NCI-H510A treated with DMSO at 0.1 percent for 48 hours (cell line): Measurements from ENCODE around the gene CELSR2.
A peak's percentile ranks its signal among the peaks of the same experiment; 100 is the strongest.
"Not testable (repeated sequence)": the region's sequence is repeated elsewhere in the genome, so short reads cannot be mapped to it uniquely, and the experiment has no call there.

Experiments
- DNase-seq: peaks from one replicate; lab custom pipeline; 2025; lab: John Stamatoyannopoulos, UW

Gene CELSR2

DNA sequence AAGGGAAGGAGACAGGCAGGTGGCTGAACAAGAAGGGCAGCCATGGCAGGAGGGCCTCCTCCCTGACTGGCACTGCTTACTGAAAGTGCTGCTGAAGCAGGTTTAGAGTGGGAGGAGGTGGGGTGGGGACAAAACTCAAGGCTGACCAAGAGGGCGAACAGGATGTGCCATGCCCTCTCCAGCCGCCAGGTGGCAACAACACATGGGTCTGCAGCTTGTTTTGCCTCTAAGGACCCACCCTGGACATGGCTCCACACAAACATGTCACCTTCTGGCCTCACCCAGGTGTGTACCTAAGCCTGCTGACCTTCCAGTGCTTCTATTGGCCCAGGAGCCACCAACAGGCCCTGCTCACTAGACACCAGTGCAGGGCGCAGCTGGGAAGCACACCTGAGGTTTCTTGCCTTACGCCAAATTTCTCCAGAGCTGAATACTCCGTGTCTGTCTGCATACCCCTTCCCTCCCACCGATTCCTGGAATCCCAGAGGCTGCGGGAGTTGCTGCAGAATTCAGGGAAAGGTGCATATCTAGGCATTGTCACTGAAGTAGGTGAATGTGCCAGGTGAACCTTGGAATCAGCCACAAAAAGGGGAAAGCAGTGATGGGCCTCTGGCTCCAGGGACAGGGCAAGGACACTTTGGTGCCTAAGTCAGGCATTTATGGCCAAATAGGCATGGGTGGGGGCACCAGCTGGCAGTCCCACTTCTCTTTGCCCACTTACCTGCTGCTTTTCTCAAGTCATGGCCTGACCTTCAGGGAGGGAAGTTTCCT, 28.3 kb downstream of the CELSR2 start:
- DNase-seq, result peak; percentile 73

DNA sequence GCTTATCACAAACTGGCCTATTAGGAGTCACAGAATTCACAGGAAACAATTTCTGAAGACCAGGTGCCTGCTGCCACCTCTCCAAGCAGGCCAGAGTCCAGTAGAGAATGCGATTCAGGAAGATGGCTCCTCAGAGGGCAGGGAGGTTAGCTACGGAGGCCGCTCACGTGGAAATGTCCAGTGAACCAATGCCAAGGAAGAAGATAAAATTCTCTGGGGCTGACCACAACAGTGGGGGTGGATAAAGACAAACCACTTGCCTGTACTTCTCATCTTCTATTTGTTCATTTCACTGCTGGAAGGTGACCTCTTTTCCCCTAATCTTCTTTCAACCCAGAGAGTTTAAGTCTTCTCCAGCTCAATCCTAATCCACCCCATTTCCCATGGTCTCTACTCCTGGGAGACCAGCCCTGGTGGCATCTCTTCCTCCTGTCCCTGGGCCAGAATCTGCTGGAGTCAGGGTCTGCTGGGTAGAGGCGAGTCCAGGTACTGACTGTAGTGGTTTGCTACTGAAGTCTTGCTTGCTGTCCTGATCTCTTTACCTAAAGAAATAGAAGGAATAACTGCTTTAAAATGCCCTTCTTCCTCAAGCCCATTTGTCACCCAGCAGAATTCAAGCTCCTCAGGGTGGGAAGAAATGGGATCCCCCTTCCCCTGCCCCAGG, 30.4 kb downstream of the CELSR2 start:
- DNase-seq, result no peak

DNA sequence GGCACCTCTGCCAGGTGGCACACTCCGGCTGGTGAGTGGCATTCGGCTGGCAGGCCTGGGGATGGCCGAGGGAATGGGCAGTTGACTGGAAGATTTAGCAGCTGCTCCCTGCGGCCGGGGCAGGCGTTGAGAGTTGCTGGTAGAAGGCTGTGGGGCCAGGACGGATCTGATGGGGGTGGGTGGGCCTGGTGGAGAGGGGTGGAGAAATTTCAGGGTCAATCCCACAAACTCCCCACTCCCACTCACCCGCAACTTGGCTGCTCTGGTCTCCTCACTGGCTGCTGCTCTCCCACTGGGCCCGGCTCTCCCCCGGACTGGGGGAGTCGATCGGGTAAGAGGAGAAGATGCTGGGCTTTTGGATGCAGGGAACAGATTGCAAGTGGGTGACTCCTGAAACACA, 31.5 kb downstream of the CELSR2 start:
- no peak for DNase-seq

DNA sequence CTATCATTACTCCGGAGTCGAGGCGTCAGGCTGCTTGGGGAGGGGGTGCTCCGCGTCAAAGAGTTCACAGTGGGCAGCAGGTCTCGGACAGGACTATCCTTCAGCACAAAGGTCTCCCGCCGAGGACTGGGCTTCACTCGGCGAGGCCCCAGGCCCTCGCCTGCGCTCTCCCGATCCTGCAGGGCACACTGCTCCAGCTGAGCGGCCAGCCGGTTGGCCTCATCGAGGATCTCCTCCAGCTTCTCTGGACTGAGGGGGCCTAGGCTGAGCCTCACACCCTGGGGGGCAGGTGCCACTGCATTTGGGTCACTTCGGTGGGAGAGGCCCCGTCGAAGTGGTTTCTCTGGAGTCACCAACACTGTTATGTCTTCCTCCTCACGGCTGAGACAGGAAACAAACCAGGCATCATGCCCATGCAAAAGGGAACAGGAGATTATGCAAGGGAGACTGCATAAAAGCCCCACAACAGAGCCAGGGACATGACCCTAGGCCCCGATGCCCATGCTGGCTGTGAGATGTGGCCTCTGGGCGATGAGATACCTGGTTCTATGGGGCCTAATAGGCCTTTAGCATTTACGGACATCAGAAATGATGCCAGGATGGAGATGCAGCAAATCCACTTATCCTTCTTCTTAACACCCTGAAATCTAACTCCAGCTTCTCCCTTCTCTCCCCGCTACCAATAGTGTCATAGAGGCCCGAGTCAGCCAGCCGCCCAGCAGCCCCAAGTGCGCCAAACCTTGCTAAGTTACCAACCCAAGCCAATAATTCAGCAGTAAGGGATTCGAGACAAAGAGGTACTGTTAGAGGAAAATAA, 32.5 kb downstream of the CELSR2 start:
- DNase-seq, result no peak

DNA sequence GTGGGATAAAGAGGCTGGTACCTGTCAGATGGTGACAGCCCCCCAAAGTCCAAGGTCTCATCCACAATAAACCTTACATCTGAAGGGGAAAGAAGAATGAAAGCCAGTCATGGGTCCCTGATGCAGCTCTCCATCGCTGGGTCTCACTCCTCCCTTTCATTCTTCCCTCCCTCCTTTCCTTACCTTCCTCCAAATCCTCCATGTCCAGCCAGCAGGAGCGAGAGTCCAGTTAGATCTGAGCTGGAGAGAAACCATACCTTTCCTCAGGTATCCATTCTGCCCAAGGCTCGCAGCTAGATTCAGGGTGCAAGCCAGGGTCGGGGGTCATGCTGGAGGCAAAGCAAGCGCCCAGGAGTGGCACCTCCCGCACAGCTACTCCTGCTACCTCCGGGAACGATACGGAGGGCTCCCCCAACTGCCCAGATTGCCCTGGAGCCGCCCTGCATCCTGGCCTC, 33.2 kb downstream of the CELSR2 start:
- no peak for DNase-seq

DNA sequence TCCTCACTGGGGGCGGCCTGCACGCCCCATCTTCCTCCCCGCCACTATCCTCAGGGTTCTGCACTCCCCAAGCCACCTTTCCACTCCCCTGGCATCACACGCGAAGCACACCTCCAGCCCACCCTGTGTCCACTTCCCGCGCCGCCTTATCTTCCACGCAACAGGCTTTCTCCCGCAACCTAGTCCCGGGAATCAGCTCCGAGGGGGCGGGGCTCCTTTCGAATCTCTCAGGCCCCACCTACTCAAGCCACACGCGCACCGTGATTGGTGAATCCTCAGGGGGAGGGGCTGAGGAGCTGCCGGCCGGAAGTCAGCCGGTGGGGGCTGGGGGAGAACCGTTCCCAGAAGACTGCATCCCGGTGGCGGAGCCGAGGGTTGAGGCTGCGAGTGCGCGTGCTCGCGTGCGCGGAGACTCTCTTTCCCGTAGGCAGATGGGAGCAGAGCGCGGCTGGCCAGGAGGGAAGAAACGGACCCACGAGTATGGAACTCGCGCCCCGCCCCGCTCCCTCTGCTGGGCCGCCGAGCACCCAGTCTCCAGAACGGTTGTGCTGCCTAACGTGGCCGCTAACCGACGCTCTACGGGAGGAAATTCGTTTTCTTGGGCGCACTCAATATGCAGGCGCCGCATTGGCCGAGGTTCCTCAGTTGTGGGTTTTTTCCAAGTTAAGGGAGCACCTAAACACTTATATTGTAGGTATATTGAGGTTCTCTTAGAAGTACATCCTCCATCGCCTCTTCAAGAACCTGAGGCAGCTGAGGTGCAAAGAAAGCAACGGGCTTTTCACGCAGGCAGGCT, 33.8 kb downstream of the CELSR2 start, which contains the start of gene PSRC1:
PSRC1 (minus strand) TSS at position 194 of the 796 bp plus-strand sequence.
- peak; percentile 95 for DNase-seq

DNA sequence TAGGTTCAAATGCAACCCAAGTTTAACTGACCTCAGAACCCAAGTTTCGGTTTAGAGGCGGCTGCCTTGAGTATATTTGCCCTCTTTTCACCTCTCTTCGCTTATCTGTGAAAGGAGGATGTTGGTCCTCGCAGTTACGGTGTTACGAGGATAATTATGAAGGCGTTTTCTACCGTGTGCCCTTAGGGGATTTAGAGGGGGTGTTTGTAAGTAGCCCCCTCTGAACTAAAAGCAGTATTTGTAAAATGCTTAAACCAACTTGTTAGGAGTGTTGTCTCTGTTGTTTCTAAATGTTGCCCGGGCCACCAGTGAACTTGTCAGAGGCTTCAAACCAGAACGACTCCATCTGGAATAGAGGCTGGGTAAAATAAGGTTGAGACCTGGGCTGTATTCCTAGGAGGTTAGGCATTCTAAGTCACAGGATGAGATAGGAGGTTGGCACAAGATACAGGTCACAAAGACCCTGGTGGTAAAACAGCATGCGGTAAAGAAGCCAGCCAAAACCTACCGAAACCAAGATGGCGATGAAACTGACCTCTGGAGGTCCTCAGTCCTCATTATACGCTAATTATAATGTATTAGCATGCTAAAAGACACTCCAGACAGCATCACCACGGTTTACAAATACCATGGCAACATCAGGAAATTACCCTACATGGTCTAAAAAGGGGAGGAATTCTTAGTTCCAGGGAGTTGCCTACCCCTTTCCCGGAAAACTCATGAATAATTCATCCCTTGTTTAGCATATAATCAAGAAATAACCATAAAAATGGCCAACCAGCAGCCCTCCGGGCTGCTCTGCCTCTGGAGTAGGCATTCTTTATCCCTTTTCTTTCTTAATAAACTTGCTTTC, 34.6 kb downstream of the CELSR2 start:
- DNase-seq, result peak; percentile 79

DNA sequence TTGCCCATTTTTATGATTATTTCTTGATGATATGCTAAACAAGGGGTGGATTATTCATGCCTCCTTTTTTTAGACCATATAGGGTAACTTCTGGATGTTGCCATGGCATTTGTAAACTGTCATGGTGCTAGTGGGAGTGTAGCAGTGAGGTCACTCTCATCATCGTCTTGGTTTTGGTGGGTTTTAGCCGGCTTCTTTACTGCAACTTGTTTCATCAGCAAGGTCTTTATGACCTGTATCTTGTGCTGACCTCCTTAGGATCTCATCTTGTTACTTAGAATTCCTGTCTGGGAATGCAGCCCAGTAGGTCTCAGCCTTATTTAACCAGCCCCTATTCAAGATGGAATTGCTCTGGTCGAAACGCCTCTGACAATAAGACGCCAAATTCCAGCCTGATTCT, 37.4 kb downstream of the CELSR2 start:
- DNase-seq, result not testable (repeated sequence)

DNA sequence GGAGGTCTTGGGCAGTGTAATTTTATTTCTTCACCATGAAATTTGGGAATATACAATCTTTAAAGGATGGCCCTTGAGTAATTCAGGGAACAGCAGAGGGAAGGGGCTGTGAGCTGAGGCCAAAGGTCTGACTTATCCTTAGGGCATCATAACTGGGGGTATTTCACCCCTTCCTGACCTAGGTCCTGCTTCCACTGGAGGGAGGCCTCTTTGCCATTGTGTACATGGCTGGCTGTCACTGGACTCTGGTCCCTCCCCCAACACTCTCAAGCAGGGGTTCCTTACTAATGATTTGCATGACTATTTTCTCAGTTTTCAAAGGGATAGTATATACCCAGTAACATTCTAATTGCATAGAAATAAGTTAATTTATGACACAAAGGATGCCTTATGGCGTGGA, 40.8 kb downstream of the CELSR2 start:
- DNase-seq, result no peak

DNA sequence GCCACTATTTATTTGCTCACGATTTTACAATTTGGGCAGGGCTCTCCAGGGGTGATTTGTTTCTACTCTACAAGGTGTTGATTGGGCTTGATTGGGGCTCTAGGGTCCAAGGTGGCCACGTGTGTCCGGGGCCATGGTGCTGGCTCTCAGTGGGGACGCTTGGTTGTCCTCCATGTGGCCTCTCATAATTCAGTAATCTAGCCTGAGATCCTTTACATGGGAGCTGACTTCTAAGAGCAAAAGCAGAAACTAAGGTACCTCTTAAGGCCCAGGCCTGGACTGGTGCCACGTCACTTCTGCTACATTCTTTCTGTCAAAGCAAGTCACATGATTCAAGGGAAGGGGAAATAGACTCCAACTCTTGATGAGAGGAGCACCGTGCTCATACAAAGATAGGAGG, 41.7 kb downstream of the CELSR2 start:
- DNase-seq, result no peak

DNA sequence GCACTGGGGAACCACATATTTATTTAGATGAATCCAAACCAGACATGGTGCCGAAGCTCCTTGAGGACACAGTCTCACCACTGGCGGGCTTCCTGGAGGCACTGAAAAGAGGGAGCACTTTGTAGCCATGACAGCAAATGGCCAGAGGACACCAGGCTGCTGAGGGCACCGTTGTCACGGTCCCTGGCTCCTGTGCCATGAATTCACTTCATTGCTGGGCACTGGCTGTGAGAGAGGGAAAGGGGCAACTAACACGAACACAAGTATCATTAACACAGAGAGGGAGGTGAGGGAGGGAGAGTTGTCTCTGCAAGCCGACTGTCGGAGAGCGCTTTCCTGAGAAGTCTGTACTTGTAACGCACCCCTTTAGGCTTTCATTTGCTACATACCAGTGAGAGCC, 43.0 kb downstream of the CELSR2 start:
- DNase-seq, result no peak

DNA sequence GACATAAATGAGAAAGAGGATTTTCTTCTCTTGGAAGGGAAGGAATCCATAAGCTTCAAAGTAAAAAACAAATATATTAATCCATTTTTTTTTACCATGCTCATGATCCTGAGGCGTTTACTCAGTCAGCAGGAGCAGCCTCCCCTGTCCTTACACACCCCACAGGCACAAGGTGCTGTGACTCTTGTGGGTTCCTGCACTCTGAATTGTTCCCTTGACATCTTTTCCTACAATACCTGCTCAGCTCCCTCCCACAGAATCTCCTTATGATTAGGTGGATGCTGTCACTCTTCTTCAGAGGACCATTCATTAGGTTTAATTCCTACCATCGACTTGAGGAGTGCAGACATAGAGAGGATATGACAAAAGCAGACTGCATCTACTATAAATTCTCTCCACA, 43.7 kb downstream of the CELSR2 start:
- no peak for DNase-seq

DNA sequence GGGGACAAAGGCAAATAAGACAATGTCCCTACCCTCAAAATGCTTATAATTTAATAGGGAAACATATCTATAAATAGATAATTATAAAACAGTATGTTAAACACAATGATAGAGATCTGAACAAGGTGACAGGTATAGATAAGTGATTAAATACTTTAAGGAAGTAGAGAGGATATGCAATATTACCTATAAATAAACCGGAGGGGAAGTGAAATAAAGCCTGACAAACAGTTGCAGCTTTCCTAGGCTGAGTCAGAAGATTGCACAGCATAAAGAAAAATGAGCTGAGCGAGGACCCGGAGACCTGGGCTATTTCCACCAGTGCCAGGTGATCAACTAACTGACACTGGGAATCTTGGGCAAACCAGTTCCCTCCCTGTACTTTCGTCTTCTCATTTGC, 45.1 kb downstream of the CELSR2 start:
- no peak for DNase-seq

DNA sequence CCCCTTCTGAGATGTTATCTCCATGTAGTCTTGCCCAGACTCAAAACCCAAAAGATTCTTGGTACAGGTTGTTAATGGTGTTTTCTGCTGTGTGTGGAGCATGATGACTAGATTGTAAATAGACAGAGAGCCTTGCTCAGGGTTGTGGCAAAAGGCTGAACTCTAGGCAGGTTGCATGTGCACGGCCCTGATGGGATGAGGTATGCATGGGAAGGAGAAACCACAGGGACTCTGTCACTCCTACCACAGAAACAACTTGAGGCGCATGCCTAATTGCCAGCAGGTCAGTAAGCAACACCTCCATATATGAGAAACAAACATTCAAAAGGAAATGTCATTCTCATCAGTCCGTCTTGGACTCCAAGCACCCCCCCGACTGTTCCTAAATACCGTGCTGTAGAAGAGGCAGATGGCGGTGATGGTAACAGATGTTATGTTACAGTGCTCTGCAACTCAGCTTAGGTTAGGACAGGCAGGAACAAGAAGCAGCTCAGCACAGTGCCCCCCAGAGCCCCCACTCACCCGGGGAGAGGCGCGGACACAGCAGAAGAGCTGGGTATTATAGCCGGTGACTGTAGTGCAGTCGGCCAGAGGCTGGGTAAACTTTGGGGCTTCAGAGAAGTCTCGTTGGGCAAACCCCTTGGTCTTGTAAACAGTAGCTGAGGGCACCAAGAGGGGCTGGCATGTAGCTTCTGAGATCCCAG, 46.5 kb downstream of the CELSR2 start:
- no peak for DNase-seq

DNA sequence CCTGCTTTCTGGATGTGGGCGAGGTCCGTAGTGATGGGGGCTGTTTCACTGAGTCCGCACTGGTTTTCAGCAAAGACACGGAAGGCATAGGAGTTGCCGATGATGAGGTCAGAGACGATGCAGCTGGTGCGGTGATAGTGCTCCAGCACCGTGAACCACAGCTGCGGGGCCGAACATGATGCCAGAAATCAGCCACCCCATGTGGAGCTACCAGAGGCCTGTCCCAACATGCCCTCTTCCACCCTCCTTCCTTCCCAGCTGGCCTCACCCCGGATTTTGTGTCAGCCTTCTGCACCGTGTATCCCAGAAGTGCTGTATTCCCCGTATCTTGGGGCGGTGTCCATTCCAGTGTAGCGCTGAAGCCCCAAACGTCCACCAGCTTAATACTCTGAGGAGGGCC, 47.4 kb downstream of the CELSR2 start:
- DNase-seq, result no peak

DNA sequence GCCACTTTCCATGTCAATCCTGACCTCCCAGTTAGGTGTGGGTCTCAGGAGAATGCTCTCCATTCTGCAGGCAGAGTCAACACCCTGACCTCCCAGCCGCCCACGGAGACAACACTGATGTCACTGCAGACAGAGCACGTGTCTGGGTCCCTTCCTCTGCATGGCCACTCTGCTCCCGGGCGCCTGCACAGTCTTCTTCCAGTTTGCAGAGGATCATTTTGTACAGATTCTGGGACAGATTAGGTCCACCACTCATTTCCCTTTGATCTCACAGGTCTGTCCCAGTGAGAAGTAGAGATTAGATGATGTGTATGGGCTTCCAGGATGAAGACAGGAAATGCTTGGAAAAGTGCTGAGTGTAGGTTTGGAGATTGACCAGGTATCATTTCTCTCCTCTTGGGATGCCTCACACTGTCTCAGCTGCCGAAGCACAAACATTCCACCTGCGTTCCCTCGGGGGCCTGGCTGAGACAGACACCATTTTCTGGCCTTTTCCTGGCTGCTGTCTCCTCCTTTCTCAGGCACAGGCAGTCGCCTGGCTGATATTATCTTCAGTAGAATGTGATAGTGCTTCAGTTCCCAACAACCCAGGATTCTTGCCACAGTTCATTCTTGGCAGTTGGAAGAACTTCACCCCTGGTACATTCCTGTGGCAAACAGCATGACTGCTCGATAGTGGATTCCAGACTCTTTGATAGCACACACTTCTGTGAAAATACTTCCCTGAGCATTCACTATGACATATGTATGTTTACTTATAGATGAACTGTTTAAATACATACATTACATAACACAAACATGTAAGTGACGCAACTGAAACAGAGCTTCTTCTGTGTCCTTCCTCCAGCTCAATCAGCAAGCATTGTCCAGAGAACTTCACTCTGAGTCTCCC, 49.6 kb downstream of the CELSR2 start:
- no peak for DNase-seq

DNA sequence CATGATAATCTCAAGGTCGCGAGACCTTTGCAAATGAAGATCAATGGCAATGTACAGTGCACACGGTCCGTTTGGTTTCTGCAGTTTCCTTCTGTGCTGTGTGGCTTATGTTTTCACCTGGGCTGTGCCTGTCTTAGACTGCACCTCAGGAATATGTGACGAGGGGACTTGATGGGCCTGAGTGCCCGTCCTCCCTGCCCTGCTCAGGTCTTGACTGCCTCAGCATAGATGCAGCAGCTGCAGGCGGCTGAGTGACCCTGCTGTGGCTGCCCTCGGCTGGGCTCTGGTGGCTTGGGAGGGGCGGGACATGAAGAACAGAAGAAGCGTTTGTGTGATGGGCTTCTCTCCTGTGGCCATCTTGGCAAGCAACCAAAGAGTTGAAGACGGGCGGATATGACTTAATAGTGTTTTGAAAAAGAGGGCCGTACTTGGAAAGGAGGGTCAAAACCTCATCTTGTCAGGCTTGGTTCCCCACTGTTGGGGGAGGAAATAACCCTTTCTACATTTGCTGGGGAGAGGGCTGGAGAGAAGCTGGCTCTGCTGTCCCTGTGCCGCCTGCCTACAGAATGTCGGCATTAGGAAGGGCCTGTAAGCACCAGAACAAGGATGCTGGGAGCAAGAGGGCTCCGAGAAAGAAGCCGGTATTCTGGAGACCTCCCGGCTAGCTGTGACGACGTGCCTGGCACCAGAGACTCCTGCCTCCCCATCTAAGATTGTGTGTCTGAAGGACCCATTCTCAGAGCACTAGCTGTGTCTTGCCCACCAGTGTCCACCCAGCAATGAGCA, 50.4 kb downstream of the CELSR2 start:
- no peak for DNase-seq

DNA sequence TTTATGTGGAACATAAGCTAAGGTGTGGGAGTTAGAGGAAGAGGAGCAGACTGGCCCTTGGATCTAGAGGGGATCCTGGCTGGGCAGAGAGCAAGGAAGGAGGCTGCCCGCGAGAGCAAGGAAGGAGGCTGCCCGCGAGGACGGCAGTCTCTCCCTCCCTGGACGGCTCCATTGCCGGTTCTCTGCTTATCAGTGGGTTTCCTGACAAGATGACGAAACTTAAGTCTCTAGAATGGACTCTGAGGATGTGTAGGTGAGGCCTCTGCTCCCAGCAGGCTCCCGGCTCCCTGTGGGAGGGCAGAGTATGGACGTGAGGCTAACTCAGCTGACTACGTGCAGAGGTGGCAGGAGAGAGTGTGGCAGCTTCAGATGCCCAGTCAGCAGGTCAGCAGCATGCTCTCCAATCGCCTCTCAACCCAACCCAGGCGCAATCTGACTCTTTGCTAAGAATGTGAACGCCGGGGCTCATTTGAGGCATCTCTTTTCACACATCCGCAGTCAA, 51.4 kb downstream of the CELSR2 start:
- DNase-seq, result no peak
